AG04450 (cell line): ENCODE results near the gene NCBP1. TPM values are rescaled to one million over a fixed set of nuclear protein-coding genes. Genes with fewer than 3 reads are reported as not detected.
"Not testable (repeated sequence)": the region's sequence is repeated elsewhere in the genome, so short reads cannot be mapped to it uniquely, and the experiment has no call there.

Source experiments
- CTCF ChIA-PET: fragments of 300-600, 350-600 bp; formaldehyde crosslinking; extraction: SDS; loops from one replicate; lab custom pipeline; 2022; ENCODE audit warnings: antibody characterized with exemption, inconsistent platforms; lab: Charles Lee
- POLR2A ChIA-PET: fragments of 350-600 bp; formaldehyde crosslinking; extraction: SDS; loops from one replicate; lab custom pipeline; 2021; ENCODE audit warnings: antibody characterized with exemption, inconsistent platforms; lab: Yijun Ruan, JAX
- DNase-seq: peaks from one replicate; pipeline ENCODE4 v3.0.0-alpha.2; 2011; ENCODE audit warnings: low read depth, low spot score
- H3K27ac ChIP-seq: one replicate; pipeline ENCODE4 v1.5.1; 2012; ENCODE audit warnings: low read depth, low read length, control low read depth
- H3K27me3 ChIP-seq: one replicate; pipeline ENCODE4 v1.6.0; 2012; ENCODE audit warnings: low read length; ENCODE audit not compliant: control insufficient read depth, insufficient read depth
- H3K4me3 ChIP-seq: 2 replicates; pipeline ENCODE4 v1.5.1; 2011; ENCODE audit warnings: mild to moderate bottlenecking, low read depth, low read length, control low read depth
- H3K9me3 ChIP-seq: 2 replicates; pipeline ENCODE4 v1.5.1; 2012; ENCODE audit warnings: low read length; ENCODE audit not compliant: control insufficient read depth, insufficient read depth
- CTCF ChIP-seq: IDR thresholded peaks from 2 replicates; pipeline ENCODE4 v1.5.1; 2011; ENCODE audit warnings: low read depth, low read length, control low read depth, inconsistent platforms
- polyA plus RNA-seq: library from polyadenylated mRNA; depleted of rRNA; stranded (reverse); fragments of >200 nt; gene quantifications from 2 replicates; pipeline ENCODE4 v1.2.3, GENCODE V29; 2011

Gene NCBP1
- polyA plus RNA-seq, 1 experiment = 39.2 TPM

- POLR2A ChIA-PET = interaction anchor here (1.8 kb wide), 1 partner anchor 65 kb away, joined by 8 read pairs; the partner anchor contains the start of genes NCBP1 and TSTD2
- no peak for TF ChIP-seq CTCF
- CTCF ChIA-PET = interaction anchor here (3.5 kb wide), 1 partner anchor 204 kb away, joined by 21 read pairs; no protein-coding TSS in a partner anchor
- Histone ChIP-seq H3K9me3 (no peaks in the 10 kb centered on the region; the same call in 1 of the 2 replicates), H3K4me3 (no peak overlapping the region), H3K27ac (no peak overlapping the region), H3K27me3 (no peaks in the 10 kb centered on the region)
- no peak for DNase-seq
Observed at GRCh38 chr9:97697837-97698236, 64.2 kb downstream of the NCBP1 start.

- Histone ChIP-seq H3K27ac (no peak overlapping the region), H3K9me3 (no peaks in the 10 kb centered on the region; the same call in 1 of the 2 replicates), H3K27me3 (no peaks in the 10 kb centered on the region), H3K4me3 (no peak overlapping the region)
- no peak for DNase-seq
- ChIA-PET CTCF (interaction anchor here (1.3 to 1.4 kb wide), 2 partner anchors 202 to 224 kb away, joined by 5 read pairs; no protein-coding TSS in a partner anchor), POLR2A (no interaction called here)
- TF ChIP-seq CTCF = no peak
Observed at GRCh38 chr9:97698865-97699264, 65.2 kb downstream of the NCBP1 start.

- H3K27ac ChIP-seq, H3K27me3 ChIP-seq, H3K9me3 ChIP-seq, H3K4me3 ChIP-seq, DNase-seq, POLR2A ChIA-PET: not testable (repeated sequence)
- CTCF ChIA-PET = interaction anchor here (1.3 to 1.4 kb wide), 2 partner anchors 202 to 223 kb away, joined by 5 read pairs; no protein-coding TSS in a partner anchor
Observed at GRCh38 chr9:97699281-97699680, 65.7 kb downstream of the NCBP1 start.

GRCh38 chr9:97699824-97700223 is 66.2 kb downstream of the NCBP1 start:
- H3K4me3 ChIP-seq, H3K9me3 ChIP-seq, H3K27ac ChIP-seq, H3K27me3 ChIP-seq, DNase-seq, POLR2A ChIA-PET: not testable (repeated sequence)
- CTCF ChIA-PET = interaction anchor here (1.3 to 1.4 kb wide), 2 partner anchors 201 to 223 kb away, joined by 5 read pairs; no protein-coding TSS in a partner anchor

GRCh38 chr9:97703437-97704344 is 70.1 kb downstream of the NCBP1 start:
- Histone ChIP-seq H3K27ac (no peak overlapping the region), H3K4me3 (no peak overlapping the region), H3K9me3 (no peaks in the 10 kb centered on the region; the same call in 1 of the 2 replicates), H3K27me3 (peaks cover 7% of the 10 kb centered on the region)
- no peak for TF ChIP-seq CTCF
- no peak for DNase-seq
- ChIA-PET CTCF (interaction anchor here (0.9 to 4.0 kb wide), 2 partner anchors 198 to 219 kb away, joined by 3 to 34 read pairs; partner anchors contain the start of gene TRMO), POLR2A (no interaction called here)
